ENCODE results near the gene DNAAF1. TPM values are rescaled to one million over a fixed set of nuclear protein-coding genes. Genes with fewer than 3 reads are reported as not detected.
A peak's percentile ranks its signal among the peaks of the same experiment; 100 is the strongest.

DNAAF1 gene
- total and polyA plus RNA-seq, 2 of the 4 experiments (the other 2 are of a cell fraction): 0.05 TPM; not detected in 1

GRCh38 chr16:84176192-84177053, 31.3 kb downstream of the DNAAF1 start:
- peak overlapping the region; percentile 75 for H2AK5ac ChIP-seq (ENCODE audit: low read depth, low read length)
- CTCF ChIA-PET: interaction anchor here (0.7 to 3.5 kb wide), 4 partner anchors 11 to 87 kb away, joined by 3 to 24 read pairs (median 8); partner anchors contain the start of gene TAF1C
- peak overlapping the region; percentile 73 for H2BK120ac ChIP-seq (ENCODE audit: low read depth, low read length)
- H4K20me1 ChIP-seq (ENCODE audit: insufficient read depth, low read length): peaks cover 16% of the 10 kb centered on the region
- in situ Hi-C loops (cut with MboI; ENCODE audit: low sequenced_read_pairs): loop anchor here (5.0 to 10.0 kb wide), 2 partner anchors 89 to 212 kb away; partner anchors contain the start of gene NECAB2
- WGBS, 2 experiments (ENCODE audit: extremely low coverage in 2 of 2, insufficient read length in 1 of 2): 74% methylated on average over 8 of the region's 18 CpGs; no CpG with 5 or more reads in 1 of the 2 experiments
- TF ChIP-seq ELK1 (IDR thresholded peaks at IDR 0.05; ENCODE audit: borderline replicate concordance, low read depth, low read length) (no peak), FOS (IDR thresholded peaks at IDR 0.05; ENCODE audit: low read depth, low read length) (no peak), BHLHE40 (IDR thresholded peaks at IDR 0.05; ENCODE audit: low read depth, low read length) (no peak), CHD1 (IDR thresholded peaks at IDR 0.05; ENCODE audit: low read depth, low read length) (no peak), RCOR1 (IDR thresholded peaks at IDR 0.05; ENCODE audit: insufficient replicate concordance, low read length) (no peak), NFE2L2 (IDR thresholded peaks at IDR 0.05; ENCODE audit: low read depth, low read length) (no peak)
- TF ChIP-seq, protein P1, sequence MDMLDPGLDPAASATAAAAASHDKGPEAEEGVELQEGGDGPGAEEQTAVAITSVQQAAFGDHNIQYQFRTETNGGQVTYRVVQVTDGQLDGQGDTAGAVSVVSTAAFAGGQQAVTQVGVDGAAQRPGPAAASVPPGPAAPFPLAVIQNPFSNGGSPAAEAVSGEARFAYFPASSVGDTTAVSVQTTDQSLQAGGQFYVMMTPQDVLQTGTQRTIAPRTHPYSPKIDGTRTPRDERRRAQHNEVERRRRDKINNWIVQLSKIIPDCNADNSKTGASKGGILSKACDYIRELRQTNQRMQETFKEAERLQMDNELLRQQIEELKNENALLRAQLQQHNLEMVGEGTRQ (IDR thresholded peaks at IDR 0.05; ENCODE audit: low read depth, low read length): no peak
- no peak overlapping the region; the same call in 2 of the 3 replicates for H2BK15ac ChIP-seq (ENCODE audit: low read depth, low read length)
- H3K9ac ChIP-seq (ENCODE audit: low read depth, low read length): peak overlapping the region; percentile 34
- H3K36me3 ChIP-seq (ENCODE audit: control insufficient read depth, insufficient read depth, low read length): peaks cover 26% of the 10 kb centered on the region
- intact Hi-C loops (cut with micrococcal nuclease): loop anchor here (1.0 to 5.0 kb wide), 5 partner anchors 59 to 308 kb away; partner anchors contain the start of genes MBTPS1 and NECAB2
- 0 out of 2 replicates have a peak overlapping the region, but pooled peaks have one; percentile 16 for H3K23ac ChIP-seq (ENCODE audit: low read depth, low read length)
- peak overlapping the region; percentile 67 for H3K14ac ChIP-seq (replicated peaks; ENCODE audit: low read depth, low read length)
- H3K27me3 ChIP-seq (ENCODE audit: control insufficient read depth, insufficient read depth, low read length): no peaks in the 10 kb centered on the region
- peak overlapping the region; percentile 74 for H2AK9ac ChIP-seq (replicated peaks; ENCODE audit: low read depth, low read length, poor library complexity)
- POLR2A ChIA-PET (ENCODE audit: unreplicated experiment): interaction anchor here (0.9 to 1.0 kb wide), 2 partner anchors 10 to 125 kb away, joined by 3 to 5 read pairs; partner anchors contain the start of gene TAF1C
- peak overlapping the region; percentile 35; the same call in 1 of the 2 replicates for H3K4me2 ChIP-seq (ENCODE audit: low read depth, low read length)
- peak overlapping the region; percentile 72 for H3K4ac ChIP-seq (ENCODE audit: low read depth, low read length)
- peak overlapping the region; percentile 35 for H2BK5ac ChIP-seq (ENCODE audit: low read depth, low read length, poor library complexity, severe bottlenecking)
- no peak overlapping the region; the same call in 1 of the 2 replicates for H3K18ac ChIP-seq (ENCODE audit: low read depth, low read length)
- dilution Hi-C loops (cut with HindIII; ENCODE audit: low sequenced_read_pairs, unreplicated experiment): no loop called here
- H4K5ac ChIP-seq (ENCODE audit: low read depth, low read length): peak overlapping the region; percentile 49
- H4K8ac ChIP-seq (ENCODE audit: low read depth in 2 of 2, low read length in 2 of 2): peak overlapping the region; percentile 2 to 67; a peak in 1 of 4 replicates
- H3K79me1 ChIP-seq (ENCODE audit: low read depth in 1 of 2, low read length in 2 of 2): peaks cover 0 to 12% of the 10 kb centered on the region in 2 experiments; a peak in 2 of 4 replicates
- BruUV-seq (replicated peaks): no TSS peak
- no peak overlapping the region for H3K56ac ChIP-seq (ENCODE audit: extremely low read depth, insufficient read depth, low read length)
- H3K4me1 ChIP-seq (ENCODE audit: control insufficient read depth, insufficient read depth, low read length): peaks cover 15% of the 10 kb centered on the region
- H2AFZ ChIP-seq (replicated peaks; ENCODE audit: low read length, poor library complexity): peak overlapping the region; percentile 15
- ATAC-seq (ENCODE audit: low read depth) (no peak; the same call in 1 of the 2 replicates), DNase-seq (no peak)
- H3K4me3 ChIP-seq (ENCODE audit: insufficient read depth, low read depth, low read length): no peak overlapping the region
- peak overlapping the region; percentile 60 for H4K91ac ChIP-seq (ENCODE audit: insufficient read depth, low read depth, low read length)
- H3K9me1 ChIP-seq (ENCODE audit: insufficient read depth, low read length): peaks cover 12% of the 10 kb centered on the region; the same call in 1 of the 2 replicates
- H2BK20ac ChIP-seq (ENCODE audit: low read depth, low read length): peak overlapping the region; percentile 35; the same call in 1 of the 2 replicates
- no peaks in the 10 kb centered on the region for H3K9me3 ChIP-seq (ENCODE audit: control insufficient read depth, insufficient read depth, low read length)
- peak overlapping the region; percentile 36 for H3K27ac ChIP-seq (ENCODE audit: insufficient read depth, low read length)
